GM13976 (cell line): Measurements from ENCODE around the gene TMA7.

Source experiments
- DNase-seq: peaks from one replicate; pipeline ENCODE4 v3.0.0; 2012; ENCODE audit warnings: low spot score
- CTCF ChIP-seq: IDR thresholded peaks from 2 replicates; pipeline ENCODE4 v1.5.1; 2012; ENCODE audit warnings: borderline replicate concordance, mild to moderate bottlenecking; ENCODE audit not compliant: insufficient read depth; ENCODE audit errors: extremely low read depth, missing control alignments, control extremely low read depth
- in situ Hi-C: fragments of 300-500 bp; cut with MboI; formaldehyde crosslinking; loops from one replicate; pipeline ENCODE4 v1.12.0; 2022; ENCODE audit warnings: low sequenced_read_pairs, mixed read lengths, inconsistent platforms; ENCODE audit not compliant: unreplicated experiment

TMA7 gene

DNA sequence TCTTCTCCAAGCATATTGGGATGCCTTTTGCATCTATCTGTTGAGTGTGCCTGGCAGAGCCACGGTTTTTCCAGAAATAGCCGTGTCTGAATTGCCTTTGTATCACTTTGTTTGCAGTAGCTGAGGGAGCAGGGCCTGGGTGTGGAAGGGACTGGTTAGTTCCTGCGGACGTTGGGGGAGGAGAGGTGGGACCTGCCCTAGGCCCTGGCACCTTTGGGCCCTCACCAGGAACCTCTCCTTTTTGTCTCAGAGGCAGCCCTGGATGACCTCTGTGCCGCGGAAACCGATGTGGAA lies 25.1 kb downstream of the TMA7 start:
- no peak for DNase-seq
- in situ Hi-C loops, result no loop called here
- TF ChIP-seq CTCF, result no peak

GRCh38 chr3:48465531-48466378 lies 25.7 kb downstream of the TMA7 start:
- in situ Hi-C loops, result no loop called here
- peak; percentile 48 for TF ChIP-seq CTCF
- DNase-seq, result peak; percentile 93

DNA sequence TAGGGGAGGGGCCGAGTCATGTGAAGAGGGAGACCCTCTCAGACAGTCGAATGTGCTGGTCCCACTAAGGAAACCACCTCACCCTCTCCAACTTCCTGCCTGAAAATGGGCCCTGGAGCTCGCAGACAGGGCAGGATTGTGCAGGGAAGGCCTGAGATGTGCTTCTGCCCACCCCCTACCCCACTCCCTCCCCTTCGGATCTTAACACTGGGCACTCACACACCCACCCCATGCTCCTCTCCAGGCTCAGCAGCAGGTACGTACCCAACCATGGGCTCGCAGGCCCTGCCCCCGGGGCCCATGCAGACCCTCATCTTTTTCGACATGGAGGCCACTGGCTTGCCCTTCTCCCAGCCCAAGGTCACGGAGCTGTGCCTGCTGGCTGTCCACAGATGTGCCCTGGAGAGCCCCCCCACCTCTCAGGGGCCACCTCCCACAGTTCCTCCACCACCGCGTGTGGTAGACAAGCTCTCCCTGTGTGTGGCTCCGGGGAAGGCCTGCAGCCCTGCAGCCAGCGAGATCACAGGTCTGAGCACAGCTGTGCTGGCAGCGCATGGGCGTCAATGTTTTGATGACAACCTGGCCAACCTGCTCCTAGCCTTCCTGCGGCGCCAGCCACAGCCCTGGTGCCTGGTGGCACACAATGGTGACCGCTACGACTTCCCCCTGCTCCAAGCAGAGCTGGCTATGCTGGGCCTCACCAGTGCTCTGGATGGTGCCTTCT lies 26.5 kb downstream of the TMA7 start:
- DNase-seq, result peak; percentile 57
- in situ Hi-C loops, result no loop called here
- no peak for TF ChIP-seq CTCF

DNA sequence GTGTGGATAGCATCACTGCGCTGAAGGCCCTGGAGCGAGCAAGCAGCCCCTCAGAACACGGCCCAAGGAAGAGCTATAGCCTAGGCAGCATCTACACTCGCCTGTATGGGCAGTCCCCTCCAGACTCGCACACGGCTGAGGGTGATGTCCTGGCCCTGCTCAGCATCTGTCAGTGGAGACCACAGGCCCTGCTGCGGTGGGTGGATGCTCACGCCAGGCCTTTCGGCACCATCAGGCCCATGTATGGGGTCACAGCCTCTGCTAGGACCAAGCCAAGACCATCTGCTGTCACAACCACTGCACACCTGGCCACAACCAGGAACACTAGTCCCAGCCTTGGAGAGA lies 27.0 kb downstream of the TMA7 start:
- peak; percentile 42 for DNase-seq
- in situ Hi-C loops, result no loop called here
- no peak for TF ChIP-seq CTCF

GRCh38 chr3:48467473-48468267 lies 27.6 kb downstream of the TMA7 start:
- DNase-seq, result peak; percentile 16
- in situ Hi-C loops, result no loop called here
- no peak for TF ChIP-seq CTCF

DNA sequence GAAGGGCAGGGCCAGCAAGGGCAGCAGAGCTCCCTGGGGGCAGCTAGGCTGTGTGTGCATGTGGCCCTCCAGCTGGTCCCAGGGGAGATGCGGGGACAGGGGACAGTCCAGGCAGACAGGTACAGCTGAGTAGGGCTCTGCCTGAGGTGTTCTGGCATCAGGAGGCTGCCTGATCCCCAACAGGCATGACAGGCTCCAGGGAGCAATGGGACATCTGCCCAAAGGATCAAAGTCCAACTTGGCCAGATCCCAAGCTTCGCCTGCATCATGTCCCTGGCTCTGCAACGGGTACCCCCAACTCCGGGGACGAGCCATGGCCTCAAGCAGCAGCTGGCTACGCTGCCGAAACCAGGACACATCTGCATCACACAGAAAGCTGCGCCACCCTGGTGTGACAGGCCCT lies 28.3 kb downstream of the TMA7 start:
- DNase-seq, result no peak
- in situ Hi-C loops, result no loop called here
- no peak for TF ChIP-seq CTCF
